Panc1 (cell line): ENCODE measurements around the gene STPG1. TPM values are rescaled to one million over a fixed set of nuclear protein-coding genes. Genes with fewer than 3 reads are reported as not detected.

Experiments used
- ATAC-seq: fragments of 200-7000 bp; cut with Tn5 transposase; 2 replicates; pipeline ENCODE4 v1.9.1; 2020; ENCODE audit warnings: mild to moderate bottlenecking, moderate library complexity
- BruUV-seq: library from RNA; stranded (reverse); fragments of 400-500 nt; replicated peaks from 2 replicates; lab custom pipeline; 2021; lab: Mats Ljungman, UMichigan
- CTCF ChIA-PET: fragments of 300-600 bp; sonication (Branson Sonifier 250); formaldehyde crosslinking; loops from one replicate; lab custom pipeline; 2022; ENCODE audit warnings: antibody characterized with exemption; lab: Charles Lee
- POLR2A ChIA-PET: fragments of 300-600 bp; sonication (Branson Sonifier 250); formaldehyde crosslinking; loops from one replicate; lab custom pipeline; 2022; ENCODE audit warnings: antibody characterized with exemption; lab: Charles Lee
- DNase-seq: peaks from one replicate; pipeline ENCODE4 v3.0.0-alpha.2; 2010; ENCODE audit warnings: low read depth, low spot score
- H3K27ac ChIP-seq: 2 replicates; pipeline ENCODE4 v1.5.1; 2011; ENCODE audit warnings: mild to moderate bottlenecking, low read length, inconsistent platforms
- H3K27me3 ChIP-seq: fragments of 200-500 bp; sonication (Bioruptor generic); 2 replicates; pipeline ENCODE4 v1.6.0; 2014; ENCODE audit warnings: low read length, inconsistent platforms; ENCODE audit not compliant: control insufficient read depth, insufficient read depth
- H3K36me3 ChIP-seq: fragments of 200-500 bp; sonication (Bioruptor generic); 2 replicates; pipeline ENCODE4 v1.5.1; 2014; ENCODE audit warnings: inconsistent platforms, mild to moderate bottlenecking, low read length, moderate library complexity; ENCODE audit not compliant: control insufficient read depth, insufficient read depth
- H3K4me1 ChIP-seq: 2 replicates; pipeline ENCODE4 v1.5.1; 2011; ENCODE audit warnings: inconsistent platforms, mild to moderate bottlenecking, low read length, moderate library complexity; ENCODE audit not compliant: control insufficient read depth, insufficient read depth
- H3K4me3 ChIP-seq, 2 experiments: 2 replicates each; pipeline ENCODE4 v1.5.1; 2011 to 2012; ENCODE audit warnings: low read depth in 2 of 2, low read length in 2 of 2, mild to moderate bottlenecking in 2 of 2, inconsistent platforms in 1 of 2, moderate library complexity in 1 of 2
- H3K9me3 ChIP-seq: fragments of 200-500 bp; sonication (Bioruptor generic); 2 replicates; pipeline ENCODE4 v1.5.1; 2014; ENCODE audit warnings: low read depth, mild to moderate bottlenecking, inconsistent platforms, low read length, moderate library complexity; ENCODE audit not compliant: control insufficient read depth, insufficient read depth
- POLR2AphosphoS5 ChIP-seq: IDR thresholded peaks from 2 replicates; pipeline ENCODE4 v1.6.1; 2012; ENCODE audit warnings: mild to moderate bottlenecking, low read depth, low read length, moderate library complexity
- SIN3A ChIP-seq: IDR thresholded peaks from 2 replicates; pipeline ENCODE4 v1.6.1; 2012; ENCODE audit warnings: low read depth, mild to moderate bottlenecking, low read length, moderate library complexity, borderline replicate concordance; ENCODE audit not compliant: insufficient read depth
- TCF7L2 ChIP-seq: IDR thresholded peaks from 2 replicates; pipeline ENCODE4 v1.6.1; 2011; ENCODE audit warnings: mild to moderate bottlenecking, low read depth, low read length, inconsistent platforms
- in situ Hi-C: cut with HindIII; loops from 2 replicates; pipeline ENCODE4 v1.10.0; 2016; ENCODE audit warnings: low sequenced_read_pairs, low pct_unique_long_range_greater_than_20kb
- intact Hi-C: fragments of 100-400 bp; cut with micrococcal nuclease; formaldehyde crosslinking; loops from one replicate; pipeline ENCODE4 v1.10.0; 2022; ENCODE audit not compliant: unreplicated experiment
- total RNA-seq: library from RNA; stranded (reverse); gene quantifications from one replicate; pipeline ENCODE4 v1.2.1, GENCODE V29; 2021; ENCODE audit not compliant: unreplicated experiment
- TF ChIP-seq, protein P1 (sequence below), 2 experiments: IDR thresholded peaks; 2 replicates each; pipeline ENCODE4 v1.6.1; 2011 to 2012; ENCODE audit warnings: low read depth in 2 of 2, control low read depth in 1 of 2, low read length in 1 of 2, mild to moderate bottlenecking in 1 of 2, moderate library complexity in 1 of 2; ENCODE audit not compliant: insufficient read depth in 1 of 2
- TF ChIP-seq, protein P2 (sequence below): fragments of 450-650 bp; IDR thresholded peaks from 2 replicates; pipeline ENCODE4 v1.5.1; 2017; ENCODE audit warnings: mild to moderate bottlenecking

Gene STPG1
- total RNA-seq, 1 experiment from 2014 or later = 9.9 TPM

DNA sequence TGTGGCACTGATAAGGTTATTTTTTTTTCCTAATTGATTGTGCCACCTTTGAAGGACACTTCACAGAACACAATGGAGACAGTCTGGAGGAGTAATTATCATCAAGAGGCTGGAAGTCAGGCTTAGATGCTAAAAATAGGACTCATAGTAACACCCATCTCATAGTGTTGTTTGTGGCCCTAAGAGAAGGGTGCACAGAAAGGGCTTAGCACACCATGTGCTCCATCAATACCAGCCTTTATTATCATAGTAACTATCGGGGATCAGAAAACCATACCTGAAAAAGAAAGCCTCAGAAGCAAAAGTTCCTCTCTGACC is 13.9 kb upstream of the STPG1 start:
- Histone ChIP-seq H3K27ac (no peak overlapping the region), H3K27me3 (no peaks in the 10 kb centered on the region), H3K36me3 (no peaks in the 10 kb centered on the region), H3K9me3 (no peaks in the 10 kb centered on the region), H3K4me1 (no peaks in the 10 kb centered on the region), H3K4me3 (no peak overlapping the region)
- no peak for ATAC-seq
- intact Hi-C loops (no loop called here), in situ Hi-C loops (no loop called here)
- no peak for DNase-seq
- TF ChIP-seq, protein P1, sequence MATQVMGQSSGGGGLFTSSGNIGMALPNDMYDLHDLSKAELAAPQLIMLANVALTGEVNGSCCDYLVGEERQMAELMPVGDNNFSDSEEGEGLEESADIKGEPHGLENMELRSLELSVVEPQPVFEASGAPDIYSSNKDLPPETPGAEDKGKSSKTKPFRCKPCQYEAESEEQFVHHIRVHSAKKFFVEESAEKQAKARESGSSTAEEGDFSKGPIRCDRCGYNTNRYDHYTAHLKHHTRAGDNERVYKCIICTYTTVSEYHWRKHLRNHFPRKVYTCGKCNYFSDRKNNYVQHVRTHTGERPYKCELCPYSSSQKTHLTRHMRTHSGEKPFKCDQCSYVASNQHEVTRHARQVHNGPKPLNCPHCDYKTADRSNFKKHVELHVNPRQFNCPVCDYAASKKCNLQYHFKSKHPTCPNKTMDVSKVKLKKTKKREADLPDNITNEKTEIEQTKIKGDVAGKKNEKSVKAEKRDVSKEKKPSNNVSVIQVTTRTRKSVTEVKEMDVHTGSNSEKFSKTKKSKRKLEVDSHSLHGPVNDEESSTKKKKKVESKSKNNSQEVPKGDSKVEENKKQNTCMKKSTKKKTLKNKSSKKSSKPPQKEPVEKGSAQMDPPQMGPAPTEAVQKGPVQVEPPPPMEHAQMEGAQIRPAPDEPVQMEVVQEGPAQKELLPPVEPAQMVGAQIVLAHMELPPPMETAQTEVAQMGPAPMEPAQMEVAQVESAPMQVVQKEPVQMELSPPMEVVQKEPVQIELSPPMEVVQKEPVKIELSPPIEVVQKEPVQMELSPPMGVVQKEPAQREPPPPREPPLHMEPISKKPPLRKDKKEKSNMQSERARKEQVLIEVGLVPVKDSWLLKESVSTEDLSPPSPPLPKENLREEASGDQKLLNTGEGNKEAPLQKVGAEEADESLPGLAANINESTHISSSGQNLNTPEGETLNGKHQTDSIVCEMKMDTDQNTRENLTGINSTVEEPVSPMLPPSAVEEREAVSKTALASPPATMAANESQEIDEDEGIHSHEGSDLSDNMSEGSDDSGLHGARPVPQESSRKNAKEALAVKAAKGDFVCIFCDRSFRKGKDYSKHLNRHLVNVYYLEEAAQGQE (IDR thresholded peaks at IDR 0.05; ENCODE audit: insufficient read depth in 1 of 2, low read depth in 2 of 2, low read length in 1 of 2) = no peak
- TF ChIP-seq SIN3A = no peak
- TF ChIP-seq, protein P2, sequence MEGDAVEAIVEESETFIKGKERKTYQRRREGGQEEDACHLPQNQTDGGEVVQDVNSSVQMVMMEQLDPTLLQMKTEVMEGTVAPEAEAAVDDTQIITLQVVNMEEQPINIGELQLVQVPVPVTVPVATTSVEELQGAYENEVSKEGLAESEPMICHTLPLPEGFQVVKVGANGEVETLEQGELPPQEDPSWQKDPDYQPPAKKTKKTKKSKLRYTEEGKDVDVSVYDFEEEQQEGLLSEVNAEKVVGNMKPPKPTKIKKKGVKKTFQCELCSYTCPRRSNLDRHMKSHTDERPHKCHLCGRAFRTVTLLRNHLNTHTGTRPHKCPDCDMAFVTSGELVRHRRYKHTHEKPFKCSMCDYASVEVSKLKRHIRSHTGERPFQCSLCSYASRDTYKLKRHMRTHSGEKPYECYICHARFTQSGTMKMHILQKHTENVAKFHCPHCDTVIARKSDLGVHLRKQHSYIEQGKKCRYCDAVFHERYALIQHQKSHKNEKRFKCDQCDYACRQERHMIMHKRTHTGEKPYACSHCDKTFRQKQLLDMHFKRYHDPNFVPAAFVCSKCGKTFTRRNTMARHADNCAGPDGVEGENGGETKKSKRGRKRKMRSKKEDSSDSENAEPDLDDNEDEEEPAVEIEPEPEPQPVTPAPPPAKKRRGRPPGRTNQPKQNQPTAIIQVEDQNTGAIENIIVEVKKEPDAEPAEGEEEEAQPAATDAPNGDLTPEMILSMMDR = no peak
- no peak for TF ChIP-seq TCF7L2
- BruUV-seq = no TSS peak
- CTCF ChIA-PET = no interaction called here
- POLR2A ChIA-PET = no interaction called here

DNA sequence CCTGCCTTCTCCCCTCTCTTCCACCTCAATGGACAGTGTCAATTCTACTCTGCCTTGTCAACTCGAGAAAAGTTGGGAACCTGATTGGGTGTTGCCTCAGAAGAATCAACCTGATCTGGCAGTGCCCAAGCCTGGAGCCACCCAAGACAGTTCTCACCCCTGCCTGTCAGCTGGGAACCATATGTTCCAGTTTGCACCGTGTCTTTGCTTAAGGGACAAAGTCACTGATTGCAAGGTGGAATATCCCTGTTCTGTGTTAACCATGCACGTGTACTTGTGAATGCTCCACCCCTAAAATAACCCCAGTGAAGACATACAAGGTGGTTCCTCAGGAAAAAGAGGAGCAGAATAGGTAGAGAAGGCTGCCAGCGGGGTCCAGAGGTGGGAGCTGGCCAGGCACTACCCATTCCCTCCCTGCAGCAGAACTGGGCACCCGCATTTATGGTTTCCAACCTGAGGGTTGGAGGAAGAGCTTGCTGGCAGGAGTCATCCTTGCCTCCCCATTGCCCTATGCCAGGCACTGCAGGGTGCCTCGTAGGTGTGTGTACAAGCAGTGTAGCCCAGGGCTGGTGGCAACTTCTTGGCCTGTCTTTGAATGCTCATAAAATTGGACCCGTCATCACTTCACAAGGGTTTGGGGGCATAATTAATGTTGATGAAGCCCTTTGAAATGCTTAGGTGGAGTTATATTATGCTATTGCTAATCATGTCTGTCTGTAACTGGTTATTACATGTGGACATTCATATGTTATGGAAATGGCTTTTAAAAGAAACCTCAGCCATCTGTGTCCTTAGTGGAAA is 13.4 kb upstream of the STPG1 start:
- no peak for ATAC-seq
- no peaks in the 10 kb centered on the region for H3K27me3 ChIP-seq
- in situ Hi-C loops = no loop called here

More for the DNA sequence above, 13.4 kb upstream of the STPG1 start:
- intact Hi-C loops = no loop called here
- TF ChIP-seq, protein P2 = no peak
- TF ChIP-seq TCF7L2 = no peak
- TF ChIP-seq, protein P1 (IDR thresholded peaks at IDR 0.05; ENCODE audit: insufficient read depth in 1 of 2, low read depth in 2 of 2, low read length in 1 of 2) = no peak
- no peak for TF ChIP-seq SIN3A
- TF ChIP-seq POLR2AphosphoS5 = no peak
- H3K4me1 ChIP-seq = no peaks in the 10 kb centered on the region
- no peak overlapping the region for H3K27ac ChIP-seq
- no peak overlapping the region for H3K4me3 ChIP-seq
- no peak for DNase-seq
- H3K9me3 ChIP-seq = no peaks in the 10 kb centered on the region
- no peaks in the 10 kb centered on the region for H3K36me3 ChIP-seq
- no TSS peak for BruUV-seq
- CTCF ChIA-PET = no interaction called here
- POLR2A ChIA-PET = interaction anchor here (0.7 kb wide), 1 partner anchor 18 kb away, joined by 8 read pairs; no protein-coding TSS in a partner anchor
